ENCODE measurements around the gene FGR. TPM values are rescaled to one million over a fixed set of nuclear protein-coding genes. Genes with fewer than 3 reads are reported as not detected.
"Not testable (repeated sequence)": the region's sequence is repeated elsewhere in the genome, so short reads cannot be mapped to it uniquely, and the experiment has no call there.

FGR gene
- total RNA-seq, 1 experiment from 2014 or later = not detected

DNA sequence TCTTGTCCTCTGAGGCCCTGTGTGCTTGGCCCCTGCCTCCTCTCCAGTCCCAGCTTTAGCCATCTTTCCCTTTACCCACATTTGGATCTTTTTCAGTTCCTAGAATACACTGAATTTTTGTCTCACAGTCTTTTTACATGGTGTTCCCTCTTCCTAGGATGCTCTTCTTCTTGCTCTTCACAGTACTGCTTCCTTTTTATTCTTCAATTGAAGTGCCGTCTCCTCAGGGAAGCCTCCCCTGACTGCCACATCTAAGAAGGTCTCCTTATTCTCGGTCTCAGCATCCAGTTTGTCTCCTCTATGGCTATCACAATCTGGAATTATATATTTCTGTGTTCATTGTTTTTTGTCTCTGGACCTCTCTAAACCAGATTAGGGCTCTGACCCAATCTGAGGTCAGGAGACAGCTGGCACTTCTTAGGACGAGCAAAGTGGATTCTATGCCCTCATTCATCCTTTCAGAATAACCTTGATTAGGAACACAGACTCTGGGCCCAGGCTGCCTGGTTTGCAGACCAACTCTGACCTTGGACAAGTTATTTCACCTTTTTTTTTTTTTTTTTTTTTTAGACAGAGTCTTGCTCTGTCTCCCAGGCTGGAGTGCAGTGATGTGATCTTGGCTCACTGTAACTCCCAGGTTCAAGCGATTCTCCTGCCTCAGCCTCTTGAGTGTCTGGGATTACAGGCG, 3.2 kb upstream of the FGR start:
- no peak for DNase-seq (ENCODE audit: extremely low read depth, low read depth)

- DNase-seq (ENCODE audit: extremely low read depth, low read depth) = no peak
Observed at GRCh38 chr1:27635396-27636142, 584 bp upstream of the FGR start.

- no peak for DNase-seq (ENCODE audit: extremely low read depth, low read depth)
Observed at GRCh38 chr1:27634177-27634984, 604 bp downstream of the FGR start.

GRCh38 chr1:27633640-27634176, 1.3 kb downstream of the FGR start:
- DNase-seq (ENCODE audit: extremely low read depth, low read depth) = no peak

DNA sequence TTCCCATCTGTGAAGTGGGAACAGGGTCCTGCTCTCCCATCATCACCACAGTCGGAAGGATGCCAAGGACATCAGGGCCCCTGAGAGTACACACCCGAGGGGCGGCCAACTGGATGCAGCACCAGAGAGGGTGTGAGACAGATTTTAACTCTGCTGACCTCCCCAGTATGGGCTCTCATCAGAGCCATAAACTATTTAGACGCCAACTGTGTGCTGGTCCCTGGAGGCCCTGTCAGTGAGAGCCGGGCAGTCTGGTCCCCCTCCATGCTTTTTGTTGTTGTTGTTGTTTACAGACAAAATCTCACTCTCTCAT, 1.7 kb downstream of the FGR start:
- no peak for DNase-seq (ENCODE audit: extremely low read depth, low read depth)

GRCh38 chr1:27632387-27633297, 2.3 kb downstream of the FGR start:
- DNase-seq (ENCODE audit: extremely low read depth, low read depth) = no peak

GRCh38 chr1:27630859-27631491, 4.0 kb downstream of the FGR start:
- no peak for DNase-seq (ENCODE audit: extremely low read depth, low read depth)

- DNase-seq (ENCODE audit: extremely low read depth, low read depth) = no peak
Observed at GRCh38 chr1:27628712-27629111, 6.3 kb downstream of the FGR start.

- not testable (repeated sequence) for DNase-seq (ENCODE audit: extremely low read depth, low read depth)
Observed at GRCh38 chr1:27627733-27628132, 7.3 kb downstream of the FGR start.

DNA sequence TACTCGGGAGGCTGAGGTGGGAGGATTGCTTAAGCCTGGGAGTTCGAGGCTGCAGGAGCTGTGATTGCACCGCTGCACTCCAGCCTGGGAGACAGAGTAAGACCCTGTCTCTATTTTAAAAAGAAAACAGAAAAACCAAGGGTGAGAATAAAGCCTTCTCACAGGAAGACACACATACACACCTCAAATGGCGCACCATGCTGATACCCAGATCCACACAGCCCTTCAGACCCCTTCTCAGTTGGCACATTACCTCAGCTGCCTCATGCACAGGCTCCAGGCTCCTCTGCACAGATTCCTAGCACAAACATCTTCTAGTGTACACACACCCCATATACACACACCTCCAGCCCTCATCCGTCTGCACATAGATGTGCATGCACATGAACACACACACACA, 7.9 kb downstream of the FGR start:
- DNase-seq (ENCODE audit: extremely low read depth, low read depth) = no peak

- no peak for DNase-seq (ENCODE audit: extremely low read depth, low read depth)
Observed at GRCh38 chr1:27626031-27626935, 8.7 kb downstream of the FGR start.

DNA sequence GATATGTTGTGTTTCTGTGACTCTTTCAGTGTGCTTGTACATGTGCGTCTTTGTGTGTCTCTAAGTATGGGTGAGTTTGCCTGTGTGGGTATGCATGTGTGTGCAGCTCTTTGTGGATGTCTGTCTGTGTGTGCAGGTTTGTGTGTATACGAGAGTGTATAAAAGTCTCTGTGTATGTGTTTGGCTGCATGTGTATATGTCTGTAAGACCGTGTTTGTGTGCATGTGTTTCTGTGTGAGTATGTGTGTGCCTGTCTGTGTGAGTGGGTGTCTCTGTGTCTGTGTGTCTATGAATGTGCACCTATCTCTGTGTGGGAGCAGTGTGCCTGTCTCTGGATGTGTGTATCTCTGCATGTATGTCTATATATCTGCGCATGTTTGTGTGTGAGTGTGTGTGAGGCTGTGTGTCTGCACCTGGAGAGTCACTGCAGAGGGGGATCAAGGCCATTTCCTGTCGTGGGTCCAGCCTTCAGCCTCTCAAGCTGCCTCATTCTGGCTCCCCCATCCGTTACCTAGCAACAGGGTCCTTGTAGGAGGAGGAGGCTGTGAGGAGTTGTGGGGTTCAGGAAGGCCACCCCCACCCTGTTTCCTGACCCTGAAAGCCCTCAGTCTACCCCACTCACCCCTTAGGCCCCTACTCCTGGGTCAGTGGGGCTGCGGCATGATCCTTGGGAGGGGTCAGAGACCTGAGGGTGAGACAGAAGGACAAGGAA, 10.4 kb downstream of the FGR start:
- DNase-seq (ENCODE audit: extremely low read depth, low read depth) = no peak

- DNase-seq (ENCODE audit: extremely low read depth, low read depth) = no peak
Observed at GRCh38 chr1:27623327-27624212, 11.4 kb downstream of the FGR start.

- no peak for DNase-seq (ENCODE audit: extremely low read depth, low read depth)
Observed at GRCh38 chr1:27622828-27623227, 12.2 kb downstream of the FGR start.

- no peak for DNase-seq (ENCODE audit: extremely low read depth, low read depth)
Observed at GRCh38 chr1:27621051-27621920, 13.7 kb downstream of the FGR start.

DNA sequence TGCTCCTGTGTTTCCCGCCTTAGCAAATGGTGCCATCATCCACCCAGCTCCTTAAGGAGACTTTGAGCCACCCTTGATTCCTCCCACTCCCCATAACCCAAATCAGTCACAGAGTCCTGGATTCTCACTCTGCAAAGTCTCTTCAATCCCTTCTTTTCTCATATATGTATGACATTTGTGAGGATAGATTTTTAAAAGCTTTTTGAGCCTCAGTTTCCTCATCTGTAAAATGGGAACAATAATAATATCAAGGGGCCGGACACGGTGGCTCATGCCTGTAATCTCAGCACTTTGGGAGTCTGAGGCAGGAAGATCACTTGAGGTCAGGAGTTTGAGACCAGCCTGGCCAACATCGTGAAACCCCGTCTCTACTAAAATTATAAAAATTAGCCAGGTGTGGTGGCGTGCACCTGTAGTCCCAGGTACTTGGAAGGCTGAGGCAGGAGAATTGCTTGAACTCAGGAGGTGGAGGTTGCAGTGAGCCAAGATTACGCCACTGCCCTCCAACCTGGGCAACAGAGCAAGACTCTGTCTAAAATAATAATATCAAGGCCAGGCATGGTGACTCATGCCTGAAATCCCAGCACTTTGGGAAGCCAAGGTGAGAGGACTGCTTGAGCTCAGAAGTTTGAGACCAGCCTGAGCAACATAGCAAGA, 15.1 kb downstream of the FGR start:
- DNase-seq (ENCODE audit: extremely low read depth, low read depth) = not testable (repeated sequence)

All from NCI-H460 (cell line).